HepG2 (cell line): ENCODE data around the gene IWS1. TPM values are rescaled to one million over a fixed set of nuclear protein-coding genes. Genes with fewer than 3 reads are reported as not detected.

Source experiments
- HCFC1 ChIP-seq: fragments of 150-350 bp; IDR thresholded peaks from 2 replicates; pipeline ENCODE4 v1.6.1; 2014; ENCODE audit warnings: low read depth, low read length
- JARID2 ChIP-seq: sonication (generic); formaldehyde crosslinking; IDR thresholded peaks from 2 replicates; pipeline ENCODE4 v1.8.1; 2023; ENCODE audit warnings: missing genetic modification reagents, inconsistent platforms; ENCODE audit not compliant: insufficient replicate concordance
- LCORL ChIP-seq, 2 experiments: fragments of 450-650 bp in 1 of 2; sonication (generic) in 1 of 2; formaldehyde crosslinking in 1 of 2; IDR thresholded peaks; 2 replicates each; pipeline versions ENCODE4 v1.5.0 to v1.6.1; 2017 to 2020; ENCODE audit warnings: antibody characterized with exemption in 1 of 2, missing genetic modification reagents in 1 of 2
- MBNL3 ChIP-seq: fragments of 250-450 bp; sonication (Bioruptor Pico); conservative IDR thresholded peaks from 2 replicates; pipeline ENCODE4 v1.8.0; 2022; ENCODE audit warnings: mild to moderate bottlenecking, inconsistent platforms
- SCMH1 ChIP-seq: sonication (generic); formaldehyde crosslinking; IDR thresholded peaks from 2 replicates; pipeline ENCODE4 v1.9.0; 2021; ENCODE audit warnings: missing genetic modification reagents, mild to moderate bottlenecking, borderline replicate concordance
- SIN3B ChIP-seq: fragments of 150-350 bp; IDR thresholded peaks from 2 replicates; pipeline ENCODE4 v1.6.1; 2014; ENCODE audit warnings: low read length
- TEAD3 ChIP-seq: optimal IDR thresholded peaks from 2 replicates; pipeline ENCODE3; 2016; ENCODE audit warnings: borderline replicate concordance
- YEATS2 ChIP-seq: sonication (generic); formaldehyde crosslinking; IDR thresholded peaks from 2 replicates; pipeline ENCODE4 v1.4.0; 2020; ENCODE audit warnings: missing genetic modification reagents, borderline replicate concordance
- ZNF138 ChIP-seq: sonication (generic); formaldehyde crosslinking; IDR thresholded peaks from 2 replicates; pipeline ENCODE4 v1.5.0; 2020; ENCODE audit warnings: mild to moderate bottlenecking, low read depth, missing genetic modification reagents
- ZNF232 ChIP-seq: sonication (generic); formaldehyde crosslinking; IDR thresholded peaks from 2 replicates; pipeline ENCODE4 v1.4.0; 2020; ENCODE audit warnings: missing genetic modification reagents, borderline replicate concordance
- ZNF292 ChIP-seq: sonication (generic); formaldehyde crosslinking; IDR thresholded peaks from 2 replicates; pipeline ENCODE4 v1.8.1; 2022; ENCODE audit warnings: mild to moderate bottlenecking, low read depth, missing genetic modification reagents, borderline replicate concordance
- ZNF549 ChIP-seq: sonication (generic); formaldehyde crosslinking; IDR thresholded peaks from 2 replicates; pipeline ENCODE4 v1.5.0; 2020; ENCODE audit warnings: missing genetic modification reagents
- polyA plus RNA-seq, 8 experiments: library from polyadenylated mRNA; depleted of rRNA in 3 of 8; stranded (reverse) in 7 of 8; unstranded in 1 of 8; fragments of >200 nt; fragmentation: Illumina TruSeq in 4 of 8; extraction: Trizol in 4 of 8; gene quantifications; 2 replicates each; pipeline versions ENCODE4 v1.2.1 to v1.2.3, GENCODE V29; 2011 to 2016; ENCODE audit warnings: low read depth in 4 of 8, missing spikeins in 1 of 8, mixed read lengths in 1 of 8; ENCODE audit not compliant: insufficient read depth in 1 of 8
- total RNA-seq, 5 experiments: library from RNA; depleted of rRNA; stranded (reverse); fragments of >200 nt; fragmentation: Illumina TruSeq; extraction: Trizol; gene quantifications; 2 replicates each; pipeline ENCODE4 v1.2.3, GENCODE V29; 2016; ENCODE audit warnings: low read depth in 1 of 5
- TF ChIP-seq, protein P1 (sequence below): sonication (generic); formaldehyde crosslinking; IDR thresholded peaks from 2 replicates; pipeline ENCODE4 v1.8.0; 2022; ENCODE audit warnings: mild to moderate bottlenecking, missing genetic modification reagents, moderate library complexity
- TF ChIP-seq, protein P2 (sequence below): IDR thresholded peaks from 2 replicates; pipeline ENCODE4 v1.6.1; 2012; ENCODE audit warnings: low read depth, low read length, improper control_type of control experiment
- TF ChIP-seq, protein P3 (sequence below): sonication (generic); formaldehyde crosslinking; IDR thresholded peaks from 2 replicates; pipeline ENCODE4 v1.9.0; 2021; ENCODE audit warnings: mild to moderate bottlenecking, missing genetic modification reagents
- TF ChIP-seq, protein P4 (sequence below): sonication (generic); formaldehyde crosslinking; conservative IDR thresholded peaks from 2 replicates; pipeline ENCODE4 v1.4.0; 2020; ENCODE audit warnings: missing genetic modification reagents
- TF ChIP-seq, protein P5 (sequence below): sonication (generic); formaldehyde crosslinking; conservative IDR thresholded peaks from 2 replicates; pipeline ENCODE4 v1.8.0; 2022; ENCODE audit warnings: low read depth, missing genetic modification reagents

The IWS1 gene
- total and polyA plus RNA-seq, 2 of the 13 experiments (the other 11 are each of a cell fraction or from before 2014, with no cell fraction given) = 28.9 to 62.3 TPM

DNA sequence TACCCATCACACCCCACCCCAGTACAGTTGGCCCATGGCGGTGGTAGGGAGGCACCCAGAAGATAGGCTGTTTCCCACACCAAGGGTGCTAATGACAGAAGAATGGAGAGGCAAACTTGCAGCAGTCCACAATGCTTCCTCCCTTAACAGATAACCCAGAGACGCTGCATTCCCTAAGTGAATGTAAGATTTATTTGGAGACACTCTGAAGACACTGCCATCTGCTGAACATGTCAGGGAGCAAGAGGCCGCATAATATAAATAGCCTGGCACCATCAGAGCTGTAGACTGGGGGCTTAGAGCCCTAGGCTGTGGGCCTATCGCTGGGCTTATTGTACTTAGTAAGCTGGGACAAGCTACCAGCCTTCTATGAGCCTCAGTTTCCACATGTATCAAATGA, 2.2 kb upstream of the IWS1 start (continued):
- TF ChIP-seq, protein P1, sequence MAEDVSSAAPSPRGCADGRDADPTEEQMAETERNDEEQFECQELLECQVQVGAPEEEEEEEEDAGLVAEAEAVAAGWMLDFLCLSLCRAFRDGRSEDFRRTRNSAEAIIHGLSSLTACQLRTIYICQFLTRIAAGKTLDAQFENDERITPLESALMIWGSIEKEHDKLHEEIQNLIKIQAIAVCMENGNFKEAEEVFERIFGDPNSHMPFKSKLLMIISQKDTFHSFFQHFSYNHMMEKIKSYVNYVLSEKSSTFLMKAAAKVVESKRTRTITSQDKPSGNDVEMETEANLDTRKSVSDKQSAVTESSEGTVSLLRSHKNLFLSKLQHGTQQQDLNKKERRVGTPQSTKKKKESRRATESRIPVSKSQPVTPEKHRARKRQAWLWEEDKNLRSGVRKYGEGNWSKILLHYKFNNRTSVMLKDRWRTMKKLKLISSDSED (CRISPR knock-in tag) = no peak
- TF ChIP-seq, protein P2, sequence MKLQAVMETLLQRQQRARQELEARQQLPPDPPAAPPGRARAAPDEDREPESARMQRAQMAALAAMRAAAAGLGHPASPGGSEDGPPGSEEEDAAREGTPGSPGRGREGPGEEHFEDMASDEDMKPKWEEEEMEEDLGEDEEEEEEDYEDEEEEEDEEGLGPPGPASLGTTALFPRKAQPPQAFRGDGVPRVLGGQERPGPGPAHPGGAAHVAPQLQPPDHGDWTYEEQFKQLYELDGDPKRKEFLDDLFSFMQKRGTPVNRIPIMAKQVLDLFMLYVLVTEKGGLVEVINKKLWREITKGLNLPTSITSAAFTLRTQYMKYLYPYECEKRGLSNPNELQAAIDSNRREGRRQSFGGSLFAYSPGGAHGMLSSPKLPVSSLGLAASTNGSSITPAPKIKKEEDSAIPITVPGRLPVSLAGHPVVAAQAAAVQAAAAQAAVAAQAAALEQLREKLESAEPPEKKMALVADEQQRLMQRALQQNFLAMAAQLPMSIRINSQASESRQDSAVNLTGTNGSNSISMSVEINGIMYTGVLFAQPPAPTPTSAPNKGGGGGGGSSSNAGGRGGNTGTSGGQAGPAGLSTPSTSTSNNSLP = no peak
- TF ChIP-seq, protein P3, sequence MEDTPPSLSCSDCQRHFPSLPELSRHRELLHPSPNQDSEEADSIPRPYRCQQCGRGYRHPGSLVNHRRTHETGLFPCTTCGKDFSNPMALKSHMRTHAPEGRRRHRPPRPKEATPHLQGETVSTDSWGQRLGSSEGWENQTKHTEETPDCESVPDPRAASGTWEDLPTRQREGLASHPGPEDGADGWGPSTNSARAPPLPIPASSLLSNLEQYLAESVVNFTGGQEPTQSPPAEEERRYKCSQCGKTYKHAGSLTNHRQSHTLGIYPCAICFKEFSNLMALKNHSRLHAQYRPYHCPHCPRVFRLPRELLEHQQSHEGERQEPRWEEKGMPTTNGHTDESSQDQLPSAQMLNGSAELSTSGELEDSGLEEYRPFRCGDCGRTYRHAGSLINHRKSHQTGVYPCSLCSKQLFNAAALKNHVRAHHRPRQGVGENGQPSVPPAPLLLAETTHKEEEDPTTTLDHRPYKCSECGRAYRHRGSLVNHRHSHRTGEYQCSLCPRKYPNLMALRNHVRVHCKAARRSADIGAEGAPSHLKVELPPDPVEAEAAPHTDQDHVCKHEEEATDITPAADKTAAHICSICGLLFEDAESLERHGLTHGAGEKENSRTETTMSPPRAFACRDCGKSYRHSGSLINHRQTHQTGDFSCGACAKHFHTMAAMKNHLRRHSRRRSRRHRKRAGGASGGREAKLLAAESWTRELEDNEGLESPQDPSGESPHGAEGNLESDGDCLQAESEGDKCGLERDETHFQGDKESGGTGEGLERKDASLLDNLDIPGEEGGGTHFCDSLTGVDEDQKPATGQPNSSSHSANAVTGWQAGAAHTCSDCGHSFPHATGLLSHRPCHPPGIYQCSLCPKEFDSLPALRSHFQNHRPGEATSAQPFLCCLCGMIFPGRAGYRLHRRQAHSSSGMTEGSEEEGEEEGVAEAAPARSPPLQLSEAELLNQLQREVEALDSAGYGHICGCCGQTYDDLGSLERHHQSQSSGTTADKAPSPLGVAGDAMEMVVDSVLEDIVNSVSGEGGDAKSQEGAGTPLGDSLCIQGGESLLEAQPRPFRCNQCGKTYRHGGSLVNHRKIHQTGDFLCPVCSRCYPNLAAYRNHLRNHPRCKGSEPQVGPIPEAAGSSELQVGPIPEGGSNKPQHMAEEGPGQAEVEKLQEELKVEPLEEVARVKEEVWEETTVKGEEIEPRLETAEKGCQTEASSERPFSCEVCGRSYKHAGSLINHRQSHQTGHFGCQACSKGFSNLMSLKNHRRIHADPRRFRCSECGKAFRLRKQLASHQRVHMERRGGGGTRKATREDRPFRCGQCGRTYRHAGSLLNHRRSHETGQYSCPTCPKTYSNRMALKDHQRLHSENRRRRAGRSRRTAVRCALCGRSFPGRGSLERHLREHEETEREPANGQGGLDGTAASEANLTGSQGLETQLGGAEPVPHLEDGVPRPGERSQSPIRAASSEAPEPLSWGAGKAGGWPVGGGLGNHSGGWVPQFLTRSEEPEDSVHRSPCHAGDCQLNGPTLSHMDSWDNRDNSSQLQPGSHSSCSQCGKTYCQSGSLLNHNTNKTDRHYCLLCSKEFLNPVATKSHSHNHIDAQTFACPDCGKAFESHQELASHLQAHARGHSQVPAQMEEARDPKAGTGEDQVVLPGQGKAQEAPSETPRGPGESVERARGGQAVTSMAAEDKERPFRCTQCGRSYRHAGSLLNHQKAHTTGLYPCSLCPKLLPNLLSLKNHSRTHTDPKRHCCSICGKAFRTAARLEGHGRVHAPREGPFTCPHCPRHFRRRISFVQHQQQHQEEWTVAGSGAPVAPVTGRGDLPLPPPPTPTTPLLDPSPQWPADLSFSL (CRISPR knock-in tag) = 0 out of 2 replicates have a peak, but pooled peaks have one; percentile 6
- TF ChIP-seq HCFC1 = no peak
- no peak for TF ChIP-seq SCMH1 (CRISPR knock-in tag)
- no peak for TF ChIP-seq ZNF232
- no peak for TF ChIP-seq LCORL (IDR thresholded peaks at IDR 0.05)
- TF ChIP-seq LCORL (CRISPR knock-in tag; IDR thresholded peaks at IDR 0.05) = no peak
- no peak for TF ChIP-seq ZNF292
- no peak for TF ChIP-seq SIN3B
- peak; percentile 25 for TF ChIP-seq TEAD3 (CRISPR knock-in tag)
- TF ChIP-seq, protein P4, sequence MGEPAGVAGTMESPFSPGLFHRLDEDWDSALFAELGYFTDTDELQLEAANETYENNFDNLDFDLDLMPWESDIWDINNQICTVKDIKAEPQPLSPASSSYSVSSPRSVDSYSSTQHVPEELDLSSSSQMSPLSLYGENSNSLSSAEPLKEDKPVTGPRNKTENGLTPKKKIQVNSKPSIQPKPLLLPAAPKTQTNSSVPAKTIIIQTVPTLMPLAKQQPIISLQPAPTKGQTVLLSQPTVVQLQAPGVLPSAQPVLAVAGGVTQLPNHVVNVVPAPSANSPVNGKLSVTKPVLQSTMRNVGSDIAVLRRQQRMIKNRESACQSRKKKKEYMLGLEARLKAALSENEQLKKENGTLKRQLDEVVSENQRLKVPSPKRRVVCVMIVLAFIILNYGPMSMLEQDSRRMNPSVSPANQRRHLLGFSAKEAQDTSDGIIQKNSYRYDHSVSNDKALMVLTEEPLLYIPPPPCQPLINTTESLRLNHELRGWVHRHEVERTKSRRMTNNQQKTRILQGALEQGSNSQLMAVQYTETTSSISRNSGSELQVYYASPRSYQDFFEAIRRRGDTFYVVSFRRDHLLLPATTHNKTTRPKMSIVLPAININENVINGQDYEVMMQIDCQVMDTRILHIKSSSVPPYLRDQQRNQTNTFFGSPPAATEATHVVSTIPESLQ (CRISPR knock-in tag) = no peak
- no peak for TF ChIP-seq ZNF138
- no peak for TF ChIP-seq YEATS2 (CRISPR knock-in tag)
- TF ChIP-seq, protein P5, sequence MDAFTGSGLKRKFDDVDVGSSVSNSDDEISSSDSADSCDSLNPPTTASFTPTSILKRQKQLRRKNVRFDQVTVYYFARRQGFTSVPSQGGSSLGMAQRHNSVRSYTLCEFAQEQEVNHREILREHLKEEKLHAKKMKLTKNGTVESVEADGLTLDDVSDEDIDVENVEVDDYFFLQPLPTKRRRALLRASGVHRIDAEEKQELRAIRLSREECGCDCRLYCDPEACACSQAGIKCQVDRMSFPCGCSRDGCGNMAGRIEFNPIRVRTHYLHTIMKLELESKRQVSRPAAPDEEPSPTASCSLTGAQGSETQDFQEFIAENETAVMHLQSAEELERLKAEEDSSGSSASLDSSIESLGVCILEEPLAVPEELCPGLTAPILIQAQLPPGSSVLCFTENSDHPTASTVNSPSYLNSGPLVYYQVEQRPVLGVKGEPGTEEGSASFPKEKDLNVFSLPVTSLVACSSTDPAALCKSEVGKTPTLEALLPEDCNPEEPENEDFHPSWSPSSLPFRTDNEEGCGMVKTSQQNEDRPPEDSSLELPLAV (CRISPR knock-in tag) = no peak
- no peak for TF ChIP-seq ZNF549 (CRISPR knock-in tag)
- TF ChIP-seq JARID2 = no peak
- no peak for TF ChIP-seq MBNL3 (CRISPR knock-in tag)
